Nephron (organoid): Measurements from ENCODE around the gene TERB1.
A peak's percentile ranks its signal among the peaks of the same experiment; 100 is the strongest.

ENCODE experiments used
- H3K27ac Mint-ChIP-seq, 3 experiments: 2 replicates each; pipeline ENCODE4 v1.8.0; 2020; ENCODE audit warnings: mixed read lengths in 3 of 3, mild to moderate bottlenecking in 2 of 3, moderate library complexity in 1 of 3
- H3K27me3 Mint-ChIP-seq: 2 replicates; pipeline ENCODE4 v1.8.0; 2021; ENCODE audit warnings: low read depth, mild to moderate bottlenecking, moderate library complexity, mixed read lengths
- H3K36me3 Mint-ChIP-seq: 2 replicates; pipeline ENCODE4 v1.8.0; 2020; ENCODE audit warnings: low read depth, mixed read lengths
- H3K4me1 Mint-ChIP-seq: 2 replicates; pipeline ENCODE4 v1.8.0; 2020; ENCODE audit warnings: mixed read lengths
- H3K4me3 Mint-ChIP-seq, 3 experiments: 2 replicates each; pipeline ENCODE4 v1.8.0; 2020; ENCODE audit warnings: mild to moderate bottlenecking in 3 of 3, mixed read lengths in 3 of 3, moderate library complexity in 2 of 3
- H3K9me3 Mint-ChIP-seq: 2 replicates; pipeline ENCODE4 v1.8.0; 2020; ENCODE audit warnings: mixed read lengths
- CTCF ChIP-seq, 3 experiments: fragments of 200-600 bp; sonication (generic); IDR thresholded peaks; one replicate each; pipeline ENCODE4 v1.5.0; 2021; ENCODE audit warnings: antibody characterized with exemption in 3 of 3; ENCODE audit not compliant: unreplicated experiment in 3 of 3

The TERB1 gene

DNA sequence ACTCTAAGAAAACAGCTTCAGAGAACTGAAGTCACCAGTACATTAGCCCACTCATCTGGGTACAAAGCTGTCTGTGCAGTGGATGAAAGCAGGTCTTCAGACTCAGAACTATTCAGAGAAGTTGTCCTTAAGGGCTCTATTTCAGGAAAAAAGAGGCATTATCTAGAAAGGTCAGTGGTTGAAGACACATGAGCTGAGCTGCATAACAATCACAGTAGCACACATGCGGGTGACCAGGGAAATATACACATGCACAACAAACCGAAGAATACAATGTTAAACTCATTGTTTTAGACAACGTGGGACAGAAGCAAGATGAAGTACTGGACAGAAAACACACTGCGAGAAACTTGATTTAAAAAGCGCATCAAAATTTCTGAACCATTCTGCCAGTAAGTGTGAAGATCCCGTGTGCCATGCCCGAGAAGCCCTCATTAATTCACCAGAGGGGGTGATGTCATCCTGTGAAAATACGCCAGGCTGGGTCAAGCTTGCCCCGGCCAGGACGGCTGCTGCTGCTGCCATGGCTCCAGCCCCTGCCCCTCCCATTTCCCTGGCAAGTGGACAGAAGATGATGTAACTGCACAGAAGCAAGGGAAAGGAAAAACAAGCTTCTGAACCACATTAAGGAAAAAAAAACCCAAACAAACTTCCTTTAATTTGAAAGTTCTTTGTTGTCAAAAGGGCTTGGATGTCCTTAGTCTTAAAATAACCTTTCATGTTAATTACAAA lies 60.0 kb downstream of the TERB1 start:
- H3K27ac Mint-ChIP-seq: peak overlapping the region; percentile 48 to 90 (median 84)
- H3K4me3 Mint-ChIP-seq: no peak overlapping the region
- H3K4me1 Mint-ChIP-seq: peaks cover 29% of the 10 kb centered on the region
- no peak for TF ChIP-seq CTCF (IDR thresholded peaks at IDR 0.05; ENCODE audit: unreplicated experiment in 3 of 3)
- no peaks in the 10 kb centered on the region for H3K27me3 Mint-ChIP-seq
- peaks cover 62% of the 10 kb centered on the region for H3K36me3 Mint-ChIP-seq
- no peaks in the 10 kb centered on the region for H3K9me3 Mint-ChIP-seq

DNA sequence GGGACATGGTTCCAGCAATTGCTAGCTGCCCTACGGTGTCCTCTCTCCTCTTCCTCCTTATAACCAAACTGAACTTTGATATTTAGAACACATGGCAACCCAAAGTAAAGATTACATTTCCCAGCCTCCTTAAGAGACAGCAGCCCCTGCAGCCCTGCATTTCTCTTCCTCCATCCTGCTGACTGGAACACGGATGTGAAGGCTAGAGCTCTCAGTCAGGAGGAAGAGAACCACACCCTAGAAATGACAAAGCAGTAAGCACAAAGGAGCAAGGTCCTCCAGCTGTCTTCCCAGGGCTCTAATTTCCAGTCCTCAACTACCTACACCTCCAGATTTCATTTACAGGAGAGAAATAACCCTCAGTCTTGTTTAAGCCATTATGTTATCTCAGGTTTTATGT lies 60.9 kb downstream of the TERB1 start:
- Mint-ChIP-seq H3K27ac (peak overlapping the region; percentile 15 to 84 (median 35)), H3K9me3 (no peaks in the 10 kb centered on the region), H3K36me3 (peaks cover 65% of the 10 kb centered on the region), H3K4me1 (peaks cover 29% of the 10 kb centered on the region), H3K27me3 (no peaks in the 10 kb centered on the region), H3K4me3 (no peak overlapping the region)
- no peak for TF ChIP-seq CTCF (IDR thresholded peaks at IDR 0.05; ENCODE audit: unreplicated experiment in 3 of 3)

DNA sequence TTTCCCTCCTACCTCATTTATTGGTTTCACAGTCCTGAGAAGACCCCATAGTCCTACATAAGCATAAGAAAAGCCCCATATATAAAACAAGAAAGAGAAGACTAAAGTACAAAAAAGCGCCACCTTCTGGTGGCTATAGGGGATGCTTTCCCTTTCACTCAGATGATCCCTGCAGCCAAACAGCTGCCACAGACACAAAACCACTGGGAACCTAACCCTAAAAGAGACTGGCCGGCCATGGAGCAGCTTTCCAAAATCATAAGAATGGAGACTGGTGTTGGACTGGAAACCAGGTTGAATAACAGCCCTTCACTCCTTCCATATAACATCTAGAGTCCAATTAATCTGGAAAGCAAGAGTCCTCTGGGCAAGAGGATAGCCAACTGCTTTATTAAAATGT lies 61.4 kb downstream of the TERB1 start:
- H3K27ac Mint-ChIP-seq: peak overlapping the region in 2 of 3 experiments; percentile 9 to 84
- peaks cover 70% of the 10 kb centered on the region for H3K36me3 Mint-ChIP-seq
- H3K4me1 Mint-ChIP-seq: peaks cover 29% of the 10 kb centered on the region
- H3K9me3 Mint-ChIP-seq: no peaks in the 10 kb centered on the region
- no peak overlapping the region for H3K4me3 Mint-ChIP-seq
- TF ChIP-seq CTCF (IDR thresholded peaks at IDR 0.05; ENCODE audit: unreplicated experiment in 3 of 3): peak; percentile 54 to 59 (median 56)
- H3K27me3 Mint-ChIP-seq: no peaks in the 10 kb centered on the region

GRCh38 chr16:66735891-66736290 lies 65.5 kb downstream of the TERB1 start:
- no peaks in the 10 kb centered on the region for H3K27me3 Mint-ChIP-seq
- H3K9me3 Mint-ChIP-seq: no peaks in the 10 kb centered on the region
- no peak for TF ChIP-seq CTCF (IDR thresholded peaks at IDR 0.05; ENCODE audit: unreplicated experiment in 3 of 3)
- H3K27ac Mint-ChIP-seq: no peak overlapping the region
- peaks cover 12% of the 10 kb centered on the region for H3K4me1 Mint-ChIP-seq
- H3K36me3 Mint-ChIP-seq: peaks cover 83% of the 10 kb centered on the region
- H3K4me3 Mint-ChIP-seq: no peak overlapping the region

DNA sequence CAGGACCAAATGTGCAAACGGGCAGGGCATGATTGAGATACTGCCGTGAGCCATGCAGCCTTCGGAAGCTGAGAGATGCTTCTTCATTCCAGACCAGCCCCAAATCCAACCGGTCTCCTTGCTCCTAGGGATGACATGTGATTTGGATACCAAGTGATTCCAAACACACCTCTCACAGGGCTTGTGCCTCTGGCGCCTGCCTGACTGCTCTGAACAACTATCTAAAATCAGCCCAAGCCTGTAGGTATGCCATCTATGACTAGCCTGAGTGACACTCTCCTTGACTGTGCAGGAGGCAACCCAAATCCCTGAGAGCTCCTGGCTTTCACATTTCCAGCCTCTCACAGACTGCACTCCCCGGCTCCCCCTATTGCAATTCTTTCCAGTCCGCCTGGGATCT lies 70.3 kb downstream of the TERB1 start:
- no peaks in the 10 kb centered on the region for H3K27me3 Mint-ChIP-seq
- no peak overlapping the region for H3K4me3 Mint-ChIP-seq
- TF ChIP-seq CTCF (IDR thresholded peaks at IDR 0.05; ENCODE audit: unreplicated experiment in 3 of 3): no peak
- no peaks in the 10 kb centered on the region for H3K9me3 Mint-ChIP-seq
- peaks cover 82% of the 10 kb centered on the region for H3K36me3 Mint-ChIP-seq
- H3K4me1 Mint-ChIP-seq: peaks cover 5% of the 10 kb centered on the region
- H3K27ac Mint-ChIP-seq: no peak overlapping the region

- no peak for TF ChIP-seq CTCF (IDR thresholded peaks at IDR 0.05; ENCODE audit: unreplicated experiment in 3 of 3)
Measured at GRCh38 chr16:66728804-66729203, 72.6 kb downstream of the TERB1 start.

More at GRCh38 chr16:66728804-66729203, 72.6 kb downstream of the TERB1 start:
- Mint-ChIP-seq H3K4me1 (peaks cover 5% of the 10 kb centered on the region), H3K36me3 (peaks cover 82% of the 10 kb centered on the region), H3K9me3 (no peaks in the 10 kb centered on the region), H3K27me3 (no peaks in the 10 kb centered on the region), H3K4me3 (no peak overlapping the region), H3K27ac (no peak overlapping the region)
